ENCODE measurements around the gene B4GALNT2.

B4GALNT2 gene

DNA sequence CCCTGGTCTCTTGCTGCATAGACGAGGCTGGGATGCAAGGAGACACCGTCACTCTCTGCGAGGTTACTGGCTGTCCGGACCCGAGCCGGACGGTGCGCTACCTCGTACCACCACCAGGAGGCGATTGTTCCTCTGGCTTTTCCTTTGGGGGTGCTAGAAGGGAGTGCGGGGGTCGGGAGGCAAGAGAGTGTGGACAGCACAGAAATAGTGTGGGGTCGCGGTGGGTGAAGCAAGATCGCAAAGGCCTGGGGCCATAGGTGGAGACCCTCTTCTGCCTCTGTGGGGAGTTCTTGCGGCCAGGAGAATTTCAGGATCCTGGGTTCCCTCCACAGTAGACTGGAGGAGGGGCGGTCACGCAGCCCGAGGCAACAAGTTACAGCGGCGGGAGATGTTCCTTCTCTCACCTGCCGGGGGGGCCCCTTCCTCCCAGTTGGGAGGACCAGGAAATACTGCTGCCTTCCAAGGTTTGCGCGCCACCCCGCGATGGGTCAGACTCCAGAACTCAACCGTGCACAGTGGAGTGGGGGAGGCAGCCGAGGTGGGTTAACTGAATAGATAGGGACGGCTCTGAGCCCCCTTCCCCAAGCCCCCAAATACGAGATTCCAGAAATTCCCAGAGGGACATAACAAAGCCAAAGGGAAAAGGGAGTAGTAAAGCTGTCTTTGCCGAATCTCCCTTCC, 91.1 kb downstream of the B4GALNT2 start:
- peaks cover 0 to 39% (median 31%) of the 10 kb centered on the region in 4 experiments for H3K4me1 ChIP-seq (ENCODE audit: control extremely low read depth in 1 of 4, control insufficient read depth in 4 of 4, insufficient read depth in 4 of 4, low read length in 3 of 4)
- CTCF ChIA-PET, result interaction anchor here (1.2 to 7.2 kb wide), 11 partner anchors 8 to 67 kb away, joined by 3 to 90 read pairs (median 8); no protein-coding TSS in a partner anchor
- peaks cover 0 to 55% (median 12%) of the 10 kb centered on the region in 5 experiments for H3K27me3 ChIP-seq (replicated peaks in 2 of 5; ENCODE audit: control insufficient read depth in 4 of 5, insufficient read depth in 5 of 5, low read length in 4 of 5)
- POLR2A ChIA-PET, result no interaction called here
- peak overlapping the region in 5 of 7 experiments; percentile 19 to 63 (median 51) for H3K4me3 ChIP-seq (ENCODE audit: control insufficient read depth in 1 of 7, extremely low read depth in 1 of 7, insufficient read depth in 4 of 7, low read depth in 2 of 7, low read length in 6 of 7)
- H3K9me3 ChIP-seq (ENCODE audit: control extremely low read depth in 1 of 5, control insufficient read depth in 4 of 5, insufficient read depth in 2 of 5, low read depth in 1 of 5, low read length in 4 of 5), result no peaks in the 10 kb centered on the region
- H3K27ac ChIP-seq (ENCODE audit: insufficient read depth in 1 of 2, low read depth in 1 of 2, low read length in 2 of 2, poor library complexity in 1 of 2, severe bottlenecking in 2 of 2), result no peak overlapping the region
- peaks cover 0 to 22% (median 0%) of the 10 kb centered on the region in 4 experiments for H3K36me3 ChIP-seq (ENCODE audit: control insufficient read depth in 4 of 4, insufficient read depth in 4 of 4, low read length in 3 of 4)
- WGBS (ENCODE audit: insufficient coverage), result 6% methylated on average over 15 of the region's 31 CpGs
- peak in 2 of 3 donors; percentile 50 to 59 for DNase-seq

DNA sequence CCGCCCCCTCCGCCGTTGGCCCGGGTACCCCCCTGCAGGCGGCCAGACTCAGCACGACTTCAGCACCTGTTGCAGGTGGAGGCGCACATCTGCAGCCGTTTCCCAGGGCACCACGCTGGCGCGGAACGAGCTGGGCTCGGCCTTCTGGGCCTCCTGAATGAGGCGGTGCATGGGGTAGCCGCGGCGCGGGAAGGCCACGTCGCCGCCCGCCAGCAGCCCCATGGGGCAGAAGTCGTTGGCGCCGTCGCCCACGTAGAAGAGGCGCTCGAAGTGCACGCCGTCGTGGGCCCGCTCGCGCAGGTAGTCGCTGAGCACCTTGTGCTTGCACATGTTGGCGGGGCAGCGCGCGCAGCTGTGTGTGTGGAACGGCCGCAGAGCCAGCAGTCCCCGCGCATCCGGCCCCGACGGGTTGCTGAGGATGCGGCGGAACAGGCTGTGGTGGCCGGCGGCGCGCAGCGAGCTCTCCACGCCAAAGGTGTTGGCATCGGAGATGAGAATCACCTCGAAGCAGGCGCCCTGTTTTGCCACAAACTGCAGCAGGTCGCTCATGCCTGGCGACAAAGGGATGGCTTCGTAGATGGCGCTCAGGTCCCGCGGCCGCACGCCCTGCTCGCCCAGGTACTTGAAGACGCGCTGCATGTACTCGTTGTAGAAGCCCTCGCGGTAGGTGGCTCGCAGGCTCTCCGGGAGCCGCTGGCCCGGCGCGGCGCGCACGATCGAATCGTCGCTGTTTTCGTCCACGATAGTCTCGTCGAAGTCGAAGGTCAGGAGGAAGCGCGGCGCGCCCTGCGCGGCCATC, 91.8 kb downstream of the B4GALNT2 start:
- WGBS (ENCODE audit: insufficient coverage), result 2% methylated on average over 86 of the region's 95 CpGs
- Histone ChIP-seq H3K36me3 (ENCODE audit: control insufficient read depth in 4 of 4, insufficient read depth in 4 of 4, low read length in 3 of 4) (peaks cover 0 to 22% (median 0%) of the 10 kb centered on the region in 4 experiments), H3K9me3 (ENCODE audit: control extremely low read depth in 1 of 5, control insufficient read depth in 4 of 5, insufficient read depth in 2 of 5, low read depth in 1 of 5, low read length in 4 of 5) (no peaks in the 10 kb centered on the region), H3K27ac (ENCODE audit: insufficient read depth in 1 of 2, low read depth in 1 of 2, low read length in 2 of 2, poor library complexity in 1 of 2, severe bottlenecking in 2 of 2) (no peak overlapping the region), H3K27me3 (replicated peaks in 2 of 5; ENCODE audit: control insufficient read depth in 4 of 5, insufficient read depth in 5 of 5, low read length in 4 of 5) (peaks cover 0 to 62% (median 13%) of the 10 kb centered on the region in 5 experiments), H3K4me1 (ENCODE audit: control extremely low read depth in 1 of 4, control insufficient read depth in 4 of 4, insufficient read depth in 4 of 4, low read length in 3 of 4) (peaks cover 0 to 31% (median 24%) of the 10 kb centered on the region in 4 experiments), H3K4me3 (ENCODE audit: control insufficient read depth in 1 of 7, extremely low read depth in 1 of 7, insufficient read depth in 4 of 7, low read depth in 2 of 7, low read length in 6 of 7) (peak overlapping the region in 5 of 7 experiments; percentile 19 to 63 (median 51))
- ChIA-PET CTCF (interaction anchor here (1.2 to 7.2 kb wide), 7 partner anchors 9 to 66 kb away, joined by 3 to 90 read pairs (median 8); no protein-coding TSS in a partner anchor), POLR2A (no interaction called here)
- DNase-seq, result peak in 2 of 3 donors; percentile 48 to 64

DNA sequence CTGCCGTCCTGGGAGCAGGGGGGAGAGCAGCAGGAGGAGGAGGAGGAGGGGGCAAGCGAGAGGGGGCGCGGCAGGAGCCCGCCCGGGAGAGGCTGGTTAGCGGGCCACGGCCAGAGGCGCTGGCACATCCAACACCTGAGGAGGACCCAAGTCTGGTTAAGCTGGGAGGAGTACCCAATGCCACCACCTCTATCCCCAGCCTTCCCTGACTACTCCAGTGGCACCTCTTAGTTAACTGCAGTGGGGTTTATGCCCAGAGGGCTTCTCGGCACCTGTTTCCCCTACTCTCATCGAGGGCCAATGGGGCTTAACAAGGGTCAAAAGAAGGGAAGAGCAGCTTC, 92.4 kb downstream of the B4GALNT2 start:
- Histone ChIP-seq H3K36me3 (ENCODE audit: control insufficient read depth in 4 of 4, insufficient read depth in 4 of 4, low read length in 3 of 4) (peaks cover 0 to 21% (median 0%) of the 10 kb centered on the region in 4 experiments), H3K27ac (ENCODE audit: insufficient read depth in 1 of 2, low read depth in 1 of 2, low read length in 2 of 2, poor library complexity in 1 of 2, severe bottlenecking in 2 of 2) (no peak overlapping the region), H3K27me3 (replicated peaks in 2 of 5; ENCODE audit: control insufficient read depth in 4 of 5, insufficient read depth in 5 of 5, low read length in 4 of 5) (peaks cover 0 to 68% (median 18%) of the 10 kb centered on the region in 5 experiments), H3K4me3 (ENCODE audit: control insufficient read depth in 1 of 7, extremely low read depth in 1 of 7, insufficient read depth in 4 of 7, low read depth in 2 of 7, low read length in 6 of 7) (peak overlapping the region in 3 of 7 experiments; percentile 51 to 63 (median 57)), H3K9me3 (ENCODE audit: control extremely low read depth in 1 of 5, control insufficient read depth in 4 of 5, insufficient read depth in 2 of 5, low read depth in 1 of 5, low read length in 4 of 5) (no peaks in the 10 kb centered on the region), H3K4me1 (ENCODE audit: control extremely low read depth in 1 of 4, control insufficient read depth in 4 of 4, insufficient read depth in 4 of 4, low read length in 3 of 4) (peaks cover 0 to 25% (median 22%) of the 10 kb centered on the region in 4 experiments)
- 46% methylated on average over 6 of the region's 11 CpGs for WGBS (ENCODE audit: insufficient coverage)
- no peak for DNase-seq
- POLR2A ChIA-PET, result no interaction called here
- CTCF ChIA-PET, result interaction anchor here (0.7 to 7.2 kb wide), 8 partner anchors 9 to 66 kb away, joined by 3 to 90 read pairs (median 7); no protein-coding TSS in a partner anchor

DNA sequence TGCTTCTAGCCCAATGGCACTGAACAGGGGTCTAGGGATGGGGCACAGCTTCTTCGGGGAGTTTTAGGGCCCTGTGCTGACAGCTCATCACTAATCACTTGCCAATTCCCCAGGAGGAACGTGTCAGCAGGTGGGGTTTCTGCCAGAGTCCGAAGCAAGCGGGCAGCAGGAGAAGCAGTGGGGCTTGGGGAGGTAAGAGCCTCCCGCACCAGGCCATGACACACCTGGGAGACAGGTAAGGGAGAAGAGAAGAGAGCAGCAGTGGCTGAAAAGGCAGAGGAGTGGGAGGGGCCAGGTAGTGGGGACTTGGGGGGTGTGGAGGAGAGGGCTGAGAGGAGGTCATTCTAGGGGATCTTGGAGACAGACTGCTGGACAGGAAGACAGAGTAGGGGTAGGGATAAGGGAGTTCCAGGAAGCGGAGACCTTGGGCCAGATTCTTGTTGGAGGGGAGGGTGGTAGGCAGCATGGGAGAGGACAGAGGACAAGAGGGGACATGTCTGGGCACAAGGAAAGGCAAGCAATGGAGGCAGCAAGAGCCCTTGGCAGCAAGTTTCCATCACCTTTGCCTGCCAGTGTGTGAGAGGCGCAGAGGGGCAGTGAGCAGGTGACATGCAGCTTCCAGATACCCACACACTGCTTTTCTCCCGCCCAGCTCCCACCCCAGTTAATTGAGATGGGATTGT, 93.1 kb downstream of the B4GALNT2 start:
- WGBS (ENCODE audit: insufficient coverage), result 99% methylated on average over 6 of the region's 8 CpGs
- ChIA-PET POLR2A (no interaction called here), CTCF (interaction anchor here (0.7 to 7.2 kb wide), 9 partner anchors 10 to 65 kb away, joined by 3 to 90 read pairs (median 8); no protein-coding TSS in a partner anchor)
- no peak overlapping the region for H3K4me3 ChIP-seq (ENCODE audit: control insufficient read depth in 1 of 7, extremely low read depth in 1 of 7, insufficient read depth in 4 of 7, low read depth in 2 of 7, low read length in 6 of 7)
- peaks cover 0 to 16% (median 0%) of the 10 kb centered on the region in 4 experiments for H3K36me3 ChIP-seq (ENCODE audit: control insufficient read depth in 4 of 4, insufficient read depth in 4 of 4, low read length in 3 of 4)
- no peak overlapping the region for H3K27ac ChIP-seq (ENCODE audit: insufficient read depth in 1 of 2, low read depth in 1 of 2, low read length in 2 of 2, poor library complexity in 1 of 2, severe bottlenecking in 2 of 2)
- peaks cover 0 to 29% (median 28%) of the 10 kb centered on the region in 4 experiments for H3K4me1 ChIP-seq (ENCODE audit: control extremely low read depth in 1 of 4, control insufficient read depth in 4 of 4, insufficient read depth in 4 of 4, low read length in 3 of 4)
- peaks cover 0 to 75% (median 18%) of the 10 kb centered on the region in 5 experiments for H3K27me3 ChIP-seq (replicated peaks in 2 of 5; ENCODE audit: control insufficient read depth in 4 of 5, insufficient read depth in 5 of 5, low read length in 4 of 5)
- no peaks in the 10 kb centered on the region for H3K9me3 ChIP-seq (ENCODE audit: control extremely low read depth in 1 of 5, control insufficient read depth in 4 of 5, insufficient read depth in 2 of 5, low read depth in 1 of 5, low read length in 4 of 5)
- no peak for DNase-seq
